Measurements from ENCODE around the gene SERPINI1. TPM values are rescaled to one million over a fixed set of nuclear protein-coding genes. Genes with fewer than 3 reads are reported as not detected.

Gene SERPINI1
- total RNA-seq, 1 experiment from 2014 or later, result 8.0 TPM

GRCh38 chr3:167772992-167773391, 37.5 kb downstream of the SERPINI1 start:
- Histone ChIP-seq H3K27me3 (ENCODE audit: control insufficient read depth, insufficient read depth, low read length) (no peaks in the 10 kb centered on the region), H3K9me3 (ENCODE audit: control insufficient read depth, insufficient read depth, low read depth, low read length) (no peaks in the 10 kb centered on the region), H3K4me1 (ENCODE audit: control insufficient read depth, insufficient read depth, low read length) (no peaks in the 10 kb centered on the region), H3K4me3 (ENCODE audit: low read depth in 2 of 2, low read length in 2 of 2) (no peak overlapping the region), H3K36me3 (ENCODE audit: control insufficient read depth, insufficient read depth, low read length) (no peaks in the 10 kb centered on the region), H3K27ac (ENCODE audit: low read length) (no peak overlapping the region)
- no peak for ATAC-seq
- TF ChIP-seq REST (IDR thresholded peaks at IDR 0.05; ENCODE audit: insufficient read depth in 1 of 2, low read depth in 2 of 2, low read length in 1 of 2) (no peak), TCF7L2 (IDR thresholded peaks at IDR 0.05; ENCODE audit: low read depth, low read length) (no peak), CTCF (IDR thresholded peaks at IDR 0.05) (no peak), SIN3A (IDR thresholded peaks at IDR 0.05; ENCODE audit: borderline replicate concordance, insufficient read depth, low read depth, low read length) (no peak), POLR2AphosphoS5 (IDR thresholded peaks at IDR 0.05; ENCODE audit: low read depth, low read length) (no peak)
- in situ Hi-C loops (cut with HindIII; ENCODE audit: low pct_unique_long_range_greater_than_20kb, low sequenced_read_pairs), result no loop called here
- CTCF ChIA-PET, result no interaction called here
- intact Hi-C loops (cut with micrococcal nuclease; ENCODE audit: unreplicated experiment), result no loop called here
- no TSS peak for BruUV-seq (replicated peaks)
- no peak for DNase-seq (ENCODE audit: low read depth, low spot score)
- POLR2A ChIA-PET, result no interaction called here

- H3K27me3 ChIP-seq (ENCODE audit: control insufficient read depth, insufficient read depth, low read length), result no peaks in the 10 kb centered on the region
- ChIA-PET POLR2A (no interaction called here), CTCF (no interaction called here)
- H3K4me3 ChIP-seq (ENCODE audit: low read depth in 2 of 2, low read length in 2 of 2), result no peak overlapping the region
- no peaks in the 10 kb centered on the region for H3K9me3 ChIP-seq (ENCODE audit: control insufficient read depth, insufficient read depth, low read depth, low read length)
- DNase-seq (ENCODE audit: low read depth, low spot score) (no peak), ATAC-seq (no peak)
- BruUV-seq (replicated peaks), result no TSS peak
- no peaks in the 10 kb centered on the region for H3K36me3 ChIP-seq (ENCODE audit: control insufficient read depth, insufficient read depth, low read length)
- TF ChIP-seq CTCF (IDR thresholded peaks at IDR 0.05) (no peak), TCF7L2 (IDR thresholded peaks at IDR 0.05; ENCODE audit: low read depth, low read length) (no peak), POLR2AphosphoS5 (IDR thresholded peaks at IDR 0.05; ENCODE audit: low read depth, low read length) (no peak), SIN3A (IDR thresholded peaks at IDR 0.05; ENCODE audit: borderline replicate concordance, insufficient read depth, low read depth, low read length) (no peak), REST (IDR thresholded peaks at IDR 0.05; ENCODE audit: insufficient read depth in 1 of 2, low read depth in 2 of 2, low read length in 1 of 2) (no peak)
- intact Hi-C loops (cut with micrococcal nuclease; ENCODE audit: unreplicated experiment), result no loop called here
- no peak overlapping the region for H3K27ac ChIP-seq (ENCODE audit: low read length)
- H3K4me1 ChIP-seq (ENCODE audit: control insufficient read depth, insufficient read depth, low read length), result no peaks in the 10 kb centered on the region
- in situ Hi-C loops (cut with HindIII; ENCODE audit: low pct_unique_long_range_greater_than_20kb, low sequenced_read_pairs), result no loop called here
Measured at GRCh38 chr3:167773584-167773983, 38.1 kb downstream of the SERPINI1 start.
